ENCODE measurements around the gene EZR.

Gene EZR

DNA sequence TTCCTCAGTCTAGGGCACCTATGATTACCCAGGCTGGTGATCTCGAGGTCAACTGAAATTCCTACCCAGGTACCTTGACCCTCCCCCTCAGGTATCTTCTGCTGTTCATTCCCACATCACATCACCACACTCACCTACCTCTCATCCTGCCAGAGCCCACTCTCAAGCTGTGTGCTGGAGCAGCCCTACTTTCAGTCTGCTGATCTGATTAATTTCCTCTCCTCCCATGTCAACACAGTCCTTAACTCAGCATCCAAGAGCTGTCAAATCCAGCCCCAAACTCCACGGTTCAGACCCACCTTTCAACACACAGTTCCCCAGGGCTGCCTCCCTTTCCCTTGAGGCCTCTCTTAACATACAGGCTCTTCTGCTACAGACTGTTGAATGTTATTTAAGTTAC, 42.4 kb downstream of the EZR start:
- H3K27me3 ChIP-seq (ENCODE audit: insufficient read depth, poor library complexity, severe bottlenecking): no peaks in the 10 kb centered on the region
- no peak overlapping the region for H3K27ac ChIP-seq (replicated peaks)
- DNase-seq (ENCODE audit: low read depth in 1 of 2, low spot score in 1 of 2): no peak
- H3K4me3 ChIP-seq (replicated peaks; ENCODE audit: insufficient read depth, low read length): no peak overlapping the region
- TF ChIP-seq POLR2AphosphoS5 (IDR thresholded peaks at IDR 0.05; ENCODE audit: low read depth): no peak
- TF ChIP-seq, protein P1, sequence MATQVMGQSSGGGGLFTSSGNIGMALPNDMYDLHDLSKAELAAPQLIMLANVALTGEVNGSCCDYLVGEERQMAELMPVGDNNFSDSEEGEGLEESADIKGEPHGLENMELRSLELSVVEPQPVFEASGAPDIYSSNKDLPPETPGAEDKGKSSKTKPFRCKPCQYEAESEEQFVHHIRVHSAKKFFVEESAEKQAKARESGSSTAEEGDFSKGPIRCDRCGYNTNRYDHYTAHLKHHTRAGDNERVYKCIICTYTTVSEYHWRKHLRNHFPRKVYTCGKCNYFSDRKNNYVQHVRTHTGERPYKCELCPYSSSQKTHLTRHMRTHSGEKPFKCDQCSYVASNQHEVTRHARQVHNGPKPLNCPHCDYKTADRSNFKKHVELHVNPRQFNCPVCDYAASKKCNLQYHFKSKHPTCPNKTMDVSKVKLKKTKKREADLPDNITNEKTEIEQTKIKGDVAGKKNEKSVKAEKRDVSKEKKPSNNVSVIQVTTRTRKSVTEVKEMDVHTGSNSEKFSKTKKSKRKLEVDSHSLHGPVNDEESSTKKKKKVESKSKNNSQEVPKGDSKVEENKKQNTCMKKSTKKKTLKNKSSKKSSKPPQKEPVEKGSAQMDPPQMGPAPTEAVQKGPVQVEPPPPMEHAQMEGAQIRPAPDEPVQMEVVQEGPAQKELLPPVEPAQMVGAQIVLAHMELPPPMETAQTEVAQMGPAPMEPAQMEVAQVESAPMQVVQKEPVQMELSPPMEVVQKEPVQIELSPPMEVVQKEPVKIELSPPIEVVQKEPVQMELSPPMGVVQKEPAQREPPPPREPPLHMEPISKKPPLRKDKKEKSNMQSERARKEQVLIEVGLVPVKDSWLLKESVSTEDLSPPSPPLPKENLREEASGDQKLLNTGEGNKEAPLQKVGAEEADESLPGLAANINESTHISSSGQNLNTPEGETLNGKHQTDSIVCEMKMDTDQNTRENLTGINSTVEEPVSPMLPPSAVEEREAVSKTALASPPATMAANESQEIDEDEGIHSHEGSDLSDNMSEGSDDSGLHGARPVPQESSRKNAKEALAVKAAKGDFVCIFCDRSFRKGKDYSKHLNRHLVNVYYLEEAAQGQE (IDR thresholded peaks at IDR 0.05; ENCODE audit: insufficient replicate concordance, low read depth): no peak

DNA sequence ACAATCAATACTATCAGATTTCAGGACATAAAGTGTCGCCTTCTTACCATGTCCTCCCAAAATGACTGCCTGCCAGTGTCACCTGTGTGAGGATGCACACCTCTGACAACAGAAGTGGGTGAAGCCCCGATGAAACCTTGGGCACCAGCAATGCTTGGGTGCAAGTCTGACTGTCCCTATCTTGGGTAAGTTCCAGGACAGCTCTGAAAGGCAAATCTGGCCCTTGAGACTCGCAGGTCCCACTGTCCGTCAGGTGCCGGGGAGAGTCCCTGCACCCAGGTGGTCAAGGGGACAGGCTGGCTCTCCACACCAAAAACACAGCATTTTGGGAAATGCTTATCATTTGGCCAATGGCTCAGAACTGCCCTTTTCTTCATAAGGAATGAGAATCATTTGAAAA, 43.3 kb downstream of the EZR start:
- TF ChIP-seq POLR2AphosphoS5 (IDR thresholded peaks at IDR 0.05; ENCODE audit: low read depth) (no peak), SPI1 (IDR thresholded peaks at IDR 0.05; ENCODE audit: borderline replicate concordance, low read depth) (no peak)
- TF ChIP-seq, protein P2, sequence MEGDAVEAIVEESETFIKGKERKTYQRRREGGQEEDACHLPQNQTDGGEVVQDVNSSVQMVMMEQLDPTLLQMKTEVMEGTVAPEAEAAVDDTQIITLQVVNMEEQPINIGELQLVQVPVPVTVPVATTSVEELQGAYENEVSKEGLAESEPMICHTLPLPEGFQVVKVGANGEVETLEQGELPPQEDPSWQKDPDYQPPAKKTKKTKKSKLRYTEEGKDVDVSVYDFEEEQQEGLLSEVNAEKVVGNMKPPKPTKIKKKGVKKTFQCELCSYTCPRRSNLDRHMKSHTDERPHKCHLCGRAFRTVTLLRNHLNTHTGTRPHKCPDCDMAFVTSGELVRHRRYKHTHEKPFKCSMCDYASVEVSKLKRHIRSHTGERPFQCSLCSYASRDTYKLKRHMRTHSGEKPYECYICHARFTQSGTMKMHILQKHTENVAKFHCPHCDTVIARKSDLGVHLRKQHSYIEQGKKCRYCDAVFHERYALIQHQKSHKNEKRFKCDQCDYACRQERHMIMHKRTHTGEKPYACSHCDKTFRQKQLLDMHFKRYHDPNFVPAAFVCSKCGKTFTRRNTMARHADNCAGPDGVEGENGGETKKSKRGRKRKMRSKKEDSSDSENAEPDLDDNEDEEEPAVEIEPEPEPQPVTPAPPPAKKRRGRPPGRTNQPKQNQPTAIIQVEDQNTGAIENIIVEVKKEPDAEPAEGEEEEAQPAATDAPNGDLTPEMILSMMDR (IDR thresholded peaks at IDR 0.05; ENCODE audit: insufficient read depth, low read length): no peak
- Histone ChIP-seq H3K27ac (replicated peaks) (no peak overlapping the region), H3K27me3 (ENCODE audit: insufficient read depth, poor library complexity, severe bottlenecking) (no peaks in the 10 kb centered on the region), H3K4me3 (replicated peaks; ENCODE audit: insufficient read depth, low read length) (no peak overlapping the region)
- no peak for DNase-seq (ENCODE audit: low read depth in 1 of 2, low spot score in 1 of 2)

DNA sequence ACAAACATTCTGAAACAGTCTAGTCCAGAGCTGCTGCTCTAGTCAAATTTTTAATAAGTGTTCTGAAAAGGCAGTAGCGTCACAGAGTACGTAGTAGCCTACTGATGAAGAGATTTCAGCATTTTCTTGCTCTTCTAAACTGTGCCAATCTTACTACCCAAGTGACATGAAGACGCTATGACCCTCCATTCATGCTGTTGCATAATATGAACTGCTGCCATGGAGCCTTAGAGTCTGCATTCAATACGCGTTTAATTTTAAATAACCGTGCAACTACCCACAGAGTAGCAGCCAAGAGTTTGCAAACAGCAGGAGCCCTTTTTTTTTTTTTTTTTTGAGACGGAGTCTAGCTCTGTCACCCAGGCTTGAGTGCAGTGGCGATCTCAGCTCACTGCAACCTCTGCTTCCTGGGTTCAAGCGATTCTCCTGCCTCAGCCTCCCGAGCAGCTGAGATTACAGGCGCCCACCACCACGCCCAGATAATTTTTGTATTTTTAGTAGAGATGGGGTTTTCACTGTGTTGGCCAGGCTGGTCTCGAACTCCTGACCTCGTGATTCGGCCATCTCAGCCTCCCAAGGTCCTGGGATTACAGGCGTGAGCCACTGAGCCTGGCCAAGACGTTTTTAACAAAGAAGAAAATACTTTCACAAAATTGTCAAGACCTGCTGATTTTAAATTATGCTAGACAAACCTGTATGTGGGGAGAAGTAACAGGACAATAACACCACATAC, 44.3 kb downstream of the EZR start:
- no peak overlapping the region for H3K4me3 ChIP-seq (replicated peaks; ENCODE audit: insufficient read depth, low read length)

DNA sequence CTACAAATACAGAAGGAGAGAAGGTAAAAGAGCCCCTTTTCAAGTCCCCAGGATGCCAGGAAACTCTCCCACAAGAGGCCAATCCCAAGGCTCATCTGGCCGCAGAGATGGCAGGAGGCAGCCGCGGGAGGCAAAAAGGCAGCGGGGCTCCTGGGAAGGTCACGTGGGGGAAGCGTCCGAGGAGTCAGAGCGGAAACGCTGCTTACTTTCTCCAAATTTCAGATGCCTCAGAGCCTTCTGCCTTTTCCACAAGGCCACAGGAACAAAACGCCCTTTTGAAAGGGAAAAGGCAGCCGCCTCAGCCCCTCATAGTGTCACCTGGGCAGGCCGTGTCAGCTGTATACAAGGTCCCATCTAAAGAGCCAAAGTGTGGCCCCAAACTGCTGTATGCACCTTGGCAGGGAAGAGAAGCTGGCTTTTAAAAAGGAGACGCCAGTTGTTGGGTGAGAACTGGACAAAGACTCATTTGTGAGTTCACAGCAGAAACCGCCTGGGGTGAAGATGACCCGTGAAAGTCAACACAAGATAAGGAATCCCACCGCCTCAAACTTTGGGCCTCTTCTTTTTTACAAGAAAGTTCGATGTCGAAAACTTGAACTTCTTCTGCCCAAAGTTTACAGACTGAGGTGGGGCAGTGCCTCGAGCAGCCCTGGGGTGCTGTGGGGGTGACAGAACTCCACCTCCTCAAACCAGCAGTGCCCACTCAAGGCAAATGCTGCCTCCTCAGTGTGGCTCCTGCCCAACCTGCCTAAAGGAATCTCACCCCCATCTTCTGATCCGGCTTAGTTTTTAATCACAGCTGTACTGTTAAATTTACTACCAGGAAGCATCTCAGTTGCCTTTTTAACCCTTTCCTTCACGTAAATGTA, 45.4 kb downstream of the EZR start:
- TF ChIP-seq, protein P2 (IDR thresholded peaks at IDR 0.05; ENCODE audit: insufficient read depth, low read length): no peak
- TF ChIP-seq POLR2AphosphoS5 (IDR thresholded peaks at IDR 0.05; ENCODE audit: low read depth): no peak
- TF ChIP-seq GABPA (IDR thresholded peaks at IDR 0.05; ENCODE audit: low read depth): no peak
- TF ChIP-seq SPI1 (IDR thresholded peaks at IDR 0.05; ENCODE audit: borderline replicate concordance, low read depth): no peak
- TF ChIP-seq, protein P1 (IDR thresholded peaks at IDR 0.05; ENCODE audit: insufficient replicate concordance, low read depth): no peak
- Histone ChIP-seq H3K4me3 (replicated peaks; ENCODE audit: insufficient read depth, low read length) (no peak overlapping the region), H3K27ac (replicated peaks) (no peak overlapping the region), H3K27me3 (ENCODE audit: insufficient read depth, poor library complexity, severe bottlenecking) (no peaks in the 10 kb centered on the region)
- DNase-seq (ENCODE audit: low read depth in 1 of 2, low spot score in 1 of 2): no peak

More for the DNA sequence above, 44.3 kb downstream of the EZR start:
- Histone ChIP-seq H3K27ac (replicated peaks) (no peak overlapping the region), H3K27me3 (ENCODE audit: insufficient read depth, poor library complexity, severe bottlenecking) (no peaks in the 10 kb centered on the region)
- no peak for DNase-seq (ENCODE audit: low read depth in 1 of 2, low spot score in 1 of 2)
- TF ChIP-seq, protein P1 (IDR thresholded peaks at IDR 0.05; ENCODE audit: insufficient replicate concordance, low read depth): no peak

All from HL-60 (cell line).